Measurements from ENCODE around the gene EIF5A2. TPM values are rescaled to one million over a fixed set of nuclear protein-coding genes. Genes with fewer than 3 reads are reported as not detected.
"Not testable (repeated sequence)": the region's sequence is repeated elsewhere in the genome, so short reads cannot be mapped to it uniquely, and the experiment has no call there.

The EIF5A2 gene
- total RNA-seq, 1 donor = 12.3 TPM

DNA sequence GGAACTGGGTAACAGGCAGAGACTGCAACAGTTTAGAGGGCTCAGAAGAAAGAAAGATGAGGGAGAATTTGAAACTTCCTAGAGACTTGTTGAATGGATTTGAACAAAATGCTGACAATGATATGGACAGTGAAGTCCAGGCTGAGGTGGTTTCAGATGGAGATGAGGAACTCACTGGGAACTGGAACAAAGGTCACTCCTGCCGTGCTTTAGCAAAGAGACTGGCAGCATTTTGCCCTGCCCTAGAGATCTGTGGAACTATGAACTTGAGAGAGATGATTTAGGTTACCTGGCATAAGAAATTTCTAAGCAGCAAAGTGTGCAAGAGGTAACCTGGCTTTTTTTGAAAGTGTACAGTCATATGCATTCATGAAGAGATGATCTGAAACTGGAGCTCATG, 11.7 kb downstream of the EIF5A2 start:
- no peak overlapping the region for H3K4me2 ChIP-seq (ENCODE audit: insufficient read depth, low read length)
- no peak for DNase-seq (ENCODE audit: insufficient read length, low spot score, missing footprints)
- H2AFZ ChIP-seq (ENCODE audit: low read length) = no peak overlapping the region
- H3K27me3 ChIP-seq (ENCODE audit: insufficient read depth, low read length) = no peaks in the 10 kb centered on the region
- H3K79me2 ChIP-seq (ENCODE audit: insufficient read depth, low read length) = no peaks in the 10 kb centered on the region
- H3K4me1 ChIP-seq (ENCODE audit: insufficient read depth, low read length) = no peaks in the 10 kb centered on the region
- H3K27ac ChIP-seq (ENCODE audit: low read depth, low read length) = no peak overlapping the region
- TF ChIP-seq, protein P1, sequence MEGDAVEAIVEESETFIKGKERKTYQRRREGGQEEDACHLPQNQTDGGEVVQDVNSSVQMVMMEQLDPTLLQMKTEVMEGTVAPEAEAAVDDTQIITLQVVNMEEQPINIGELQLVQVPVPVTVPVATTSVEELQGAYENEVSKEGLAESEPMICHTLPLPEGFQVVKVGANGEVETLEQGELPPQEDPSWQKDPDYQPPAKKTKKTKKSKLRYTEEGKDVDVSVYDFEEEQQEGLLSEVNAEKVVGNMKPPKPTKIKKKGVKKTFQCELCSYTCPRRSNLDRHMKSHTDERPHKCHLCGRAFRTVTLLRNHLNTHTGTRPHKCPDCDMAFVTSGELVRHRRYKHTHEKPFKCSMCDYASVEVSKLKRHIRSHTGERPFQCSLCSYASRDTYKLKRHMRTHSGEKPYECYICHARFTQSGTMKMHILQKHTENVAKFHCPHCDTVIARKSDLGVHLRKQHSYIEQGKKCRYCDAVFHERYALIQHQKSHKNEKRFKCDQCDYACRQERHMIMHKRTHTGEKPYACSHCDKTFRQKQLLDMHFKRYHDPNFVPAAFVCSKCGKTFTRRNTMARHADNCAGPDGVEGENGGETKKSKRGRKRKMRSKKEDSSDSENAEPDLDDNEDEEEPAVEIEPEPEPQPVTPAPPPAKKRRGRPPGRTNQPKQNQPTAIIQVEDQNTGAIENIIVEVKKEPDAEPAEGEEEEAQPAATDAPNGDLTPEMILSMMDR (IDR thresholded peaks at IDR 0.05; ENCODE audit: extremely low read depth, low read depth, low read length) = no peak
- H3K36me3 ChIP-seq (ENCODE audit: insufficient read depth, low read length) = peaks cover 4% of the 10 kb centered on the region
- H4K20me1 ChIP-seq (ENCODE audit: insufficient read depth, low read length) = peaks cover 3% of the 10 kb centered on the region
- no peak overlapping the region for H3K4me3 ChIP-seq (ENCODE audit: insufficient read depth, low read length)
- H3K9me3 ChIP-seq (ENCODE audit: low read depth, low read length) = no peaks in the 10 kb centered on the region

DNA sequence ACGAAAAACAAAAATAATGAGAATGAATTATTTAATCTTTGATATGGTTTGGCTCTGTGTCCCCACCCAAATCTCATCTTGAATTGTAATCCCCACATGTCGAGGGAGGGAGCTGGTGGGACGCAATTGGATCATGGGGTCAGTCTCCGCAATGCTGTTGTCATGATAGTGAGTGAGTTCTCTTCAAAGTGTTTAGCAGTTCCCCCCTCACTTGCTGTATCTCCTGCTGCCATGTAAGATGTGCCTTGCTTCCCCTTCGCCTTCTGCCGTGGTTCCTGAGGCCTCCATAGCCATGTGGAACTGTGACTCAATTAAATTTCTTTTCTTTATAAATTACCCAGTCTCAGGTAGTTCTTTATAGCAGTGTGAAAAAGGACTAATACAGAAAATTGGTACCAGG, 12.1 kb downstream of the EIF5A2 start:
- not testable (repeated sequence) for H3K36me3 ChIP-seq (ENCODE audit: insufficient read depth, low read length); H2AFZ ChIP-seq (ENCODE audit: low read length); H3K4me1 ChIP-seq (ENCODE audit: insufficient read depth, low read length); H3K9me3 ChIP-seq (ENCODE audit: low read depth, low read length); H3K79me2 ChIP-seq (ENCODE audit: insufficient read depth, low read length); H3K4me3 ChIP-seq (ENCODE audit: insufficient read depth, low read length); H4K20me1 ChIP-seq (ENCODE audit: insufficient read depth, low read length); H3K4me2 ChIP-seq (ENCODE audit: insufficient read depth, low read length); H3K27me3 ChIP-seq (ENCODE audit: insufficient read depth, low read length); DNase-seq (ENCODE audit: insufficient read length, low spot score, missing footprints); H3K27ac ChIP-seq (ENCODE audit: low read depth, low read length)

DNA sequence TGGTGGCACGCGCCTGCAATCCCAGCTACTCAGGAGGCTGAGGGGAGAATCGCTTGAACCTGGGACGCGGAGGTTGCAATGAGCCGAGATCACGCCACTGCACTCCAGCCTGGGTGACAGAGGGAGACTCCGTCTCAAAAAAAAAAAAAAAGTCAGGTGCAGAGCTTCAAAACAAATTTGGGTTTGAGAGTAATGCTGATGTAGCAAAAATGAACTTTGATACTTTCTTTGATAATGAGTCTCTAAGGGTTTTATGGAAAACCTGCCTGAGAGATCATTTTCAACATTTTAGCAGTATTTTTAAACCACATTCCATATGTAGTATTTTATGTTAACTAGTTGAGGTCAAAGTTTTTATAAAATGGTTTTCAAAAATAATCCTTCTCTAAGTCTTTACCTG, 14.5 kb downstream of the EIF5A2 start:
- Histone ChIP-seq H3K27ac (ENCODE audit: low read depth, low read length) (no peak overlapping the region), H3K27me3 (ENCODE audit: insufficient read depth, low read length) (no peaks in the 10 kb centered on the region), H4K20me1 (ENCODE audit: insufficient read depth, low read length) (no peaks in the 10 kb centered on the region), H3K9me3 (ENCODE audit: low read depth, low read length) (no peaks in the 10 kb centered on the region), H3K4me2 (ENCODE audit: insufficient read depth, low read length) (no peak overlapping the region), H3K79me2 (ENCODE audit: insufficient read depth, low read length) (no peaks in the 10 kb centered on the region), H3K4me3 (ENCODE audit: insufficient read depth, low read length) (no peak overlapping the region), H3K36me3 (ENCODE audit: insufficient read depth, low read length) (peaks cover 4% of the 10 kb centered on the region), H2AFZ (ENCODE audit: low read length) (no peak overlapping the region), H3K4me1 (ENCODE audit: insufficient read depth, low read length) (no peaks in the 10 kb centered on the region)
- TF ChIP-seq, protein P1 (IDR thresholded peaks at IDR 0.05; ENCODE audit: extremely low read depth, low read depth, low read length) = no peak
- DNase-seq (ENCODE audit: insufficient read length, low spot score, missing footprints) = no peak

DNA sequence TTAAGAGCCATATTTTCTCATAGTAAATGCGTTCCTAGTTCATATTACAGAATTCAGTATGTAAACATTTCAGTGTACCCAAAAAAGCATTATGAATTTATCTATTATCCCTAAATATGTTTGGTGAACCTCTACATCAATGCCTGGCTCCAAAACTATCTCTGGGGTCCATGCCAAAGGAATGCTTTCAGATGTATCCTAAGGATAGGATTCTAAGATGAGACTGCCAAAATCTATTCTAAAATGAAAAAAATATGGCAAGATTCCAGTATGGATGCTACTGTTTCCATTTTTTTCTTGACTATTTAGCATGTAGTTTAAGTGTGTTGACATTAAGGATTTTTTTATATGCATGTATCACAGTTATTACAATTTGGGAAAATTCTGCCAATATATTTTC, 18.8 kb downstream of the EIF5A2 start:
- Histone ChIP-seq H3K4me1 (ENCODE audit: insufficient read depth, low read length) (no peaks in the 10 kb centered on the region), H3K4me2 (ENCODE audit: insufficient read depth, low read length) (no peak overlapping the region), H3K79me2 (ENCODE audit: insufficient read depth, low read length) (no peaks in the 10 kb centered on the region), H4K20me1 (ENCODE audit: insufficient read depth, low read length) (no peaks in the 10 kb centered on the region), H3K27ac (ENCODE audit: low read depth, low read length) (no peak overlapping the region), H3K9me3 (ENCODE audit: low read depth, low read length) (no peaks in the 10 kb centered on the region), H3K36me3 (ENCODE audit: insufficient read depth, low read length) (peaks cover 4% of the 10 kb centered on the region), H3K27me3 (ENCODE audit: insufficient read depth, low read length) (no peaks in the 10 kb centered on the region), H2AFZ (ENCODE audit: low read length) (no peak overlapping the region), H3K4me3 (ENCODE audit: insufficient read depth, low read length) (no peak overlapping the region)
- no peak for DNase-seq (ENCODE audit: insufficient read length, low spot score, missing footprints)
- TF ChIP-seq, protein P1 (IDR thresholded peaks at IDR 0.05; ENCODE audit: extremely low read depth, low read depth, low read length) = no peak

Data from osteoblast (primary cell).